GM12892 (cell line): ENCODE data around the gene KANSL2.
"Not testable (repeated sequence)": the region's sequence is repeated elsewhere in the genome, so short reads cannot be mapped to it uniquely, and the experiment has no call there.

Experiments
- POLR2A ChIP-seq: IDR thresholded peaks from 2 replicates; pipeline ENCODE4 v1.6.1; 2011; ENCODE audit warnings: low read depth, low read length, control low read depth
- TAF1 ChIP-seq: IDR thresholded peaks from 2 replicates; pipeline ENCODE4 v1.6.1; 2011; ENCODE audit warnings: low read depth, mild to moderate bottlenecking, control low read depth, low read length, borderline replicate concordance

DNA sequence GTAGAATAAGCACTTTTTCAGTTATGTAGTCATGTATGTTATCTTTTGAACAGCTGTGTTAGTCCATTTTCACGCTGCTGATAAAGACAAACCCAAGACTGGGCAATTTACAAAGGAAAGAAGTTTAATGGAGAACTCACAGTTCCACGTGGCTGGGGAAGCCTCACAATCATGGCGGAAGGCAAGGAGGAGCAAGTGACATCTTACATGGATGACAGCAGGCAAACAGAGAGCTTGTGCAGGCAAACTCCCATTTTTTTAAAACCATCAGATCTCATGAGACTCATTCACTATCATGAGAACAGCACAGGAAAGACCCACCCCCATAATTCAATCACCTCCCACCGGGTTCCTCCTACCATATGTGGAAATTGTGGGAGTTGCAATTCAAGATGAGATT, 37.0 kb upstream of the KANSL2 start:
- not testable (repeated sequence) for TF ChIP-seq POLR2A, TAF1
